ENCODE measurements around the gene DYNLL2.
"Not testable (repeated sequence)": the region's sequence is repeated elsewhere in the genome, so short reads cannot be mapped to it uniquely, and the experiment has no call there.

The DYNLL2 gene

GRCh38 chr17:58110012-58110411 lies 26.8 kb downstream of the DYNLL2 start:
- H3K27ac Mint-ChIP-seq = no peak overlapping the region
- H3K27me3 Mint-ChIP-seq = no peaks in the 10 kb centered on the region
- no peak overlapping the region for H3K4me3 Mint-ChIP-seq
- H3K9me3 Mint-ChIP-seq = no peaks in the 10 kb centered on the region
- H3K36me3 Mint-ChIP-seq = no peaks in the 10 kb centered on the region
- no peaks in the 10 kb centered on the region for H3K4me1 Mint-ChIP-seq

- no peaks in the 10 kb centered on the region for H3K4me1 Mint-ChIP-seq
- no peak overlapping the region for H3K27ac Mint-ChIP-seq
- H3K36me3 Mint-ChIP-seq = no peaks in the 10 kb centered on the region
- no peak overlapping the region for H3K4me3 Mint-ChIP-seq
- no peaks in the 10 kb centered on the region for H3K27me3 Mint-ChIP-seq
- no peaks in the 10 kb centered on the region for H3K9me3 Mint-ChIP-seq
Measured at GRCh38 chr17:58111676-58112075, 28.5 kb downstream of the DYNLL2 start.

- H3K4me3 Mint-ChIP-seq = no peak overlapping the region
- no peaks in the 10 kb centered on the region for H3K9me3 Mint-ChIP-seq
- no peaks in the 10 kb centered on the region for H3K36me3 Mint-ChIP-seq
- no peaks in the 10 kb centered on the region for H3K27me3 Mint-ChIP-seq
- H3K27ac Mint-ChIP-seq = no peak overlapping the region
- no peaks in the 10 kb centered on the region for H3K4me1 Mint-ChIP-seq
Measured at GRCh38 chr17:58112970-58113631, 29.9 kb downstream of the DYNLL2 start.

GRCh38 chr17:58113947-58114346 lies 30.7 kb downstream of the DYNLL2 start:
- Mint-ChIP-seq H3K9me3 (no peaks in the 10 kb centered on the region), H3K27me3 (peaks cover under 1% of the 10 kb centered on the region), H3K4me1 (no peaks in the 10 kb centered on the region), H3K36me3 (no peaks in the 10 kb centered on the region), H3K27ac (no peak overlapping the region), H3K4me3 (no peak overlapping the region)

GRCh38 chr17:58117382-58117781 lies 34.2 kb downstream of the DYNLL2 start:
- Mint-ChIP-seq H3K27ac (no peak overlapping the region), H3K36me3 (no peaks in the 10 kb centered on the region), H3K9me3 (no peaks in the 10 kb centered on the region), H3K4me3 (no peak overlapping the region), H3K4me1 (peaks cover 6% of the 10 kb centered on the region), H3K27me3 (peaks cover 2% of the 10 kb centered on the region)

- no peaks in the 10 kb centered on the region for H3K9me3 Mint-ChIP-seq
- H3K4me1 Mint-ChIP-seq = peaks cover 13% of the 10 kb centered on the region
- H3K27me3 Mint-ChIP-seq = peaks cover 2% of the 10 kb centered on the region
Measured at GRCh38 chr17:58119491-58119890, 36.3 kb downstream of the DYNLL2 start.

GRCh38 chr17:58120195-58120822 lies 37.1 kb downstream of the DYNLL2 start:
- H3K4me3 Mint-ChIP-seq = no peak overlapping the region
- peaks cover 13% of the 10 kb centered on the region for H3K4me1 Mint-ChIP-seq
- peaks cover 2% of the 10 kb centered on the region for H3K27me3 Mint-ChIP-seq
- no peak overlapping the region for H3K27ac Mint-ChIP-seq
- H3K9me3 Mint-ChIP-seq = no peaks in the 10 kb centered on the region
- H3K36me3 Mint-ChIP-seq = no peaks in the 10 kb centered on the region

More at GRCh38 chr17:58119491-58119890, 36.3 kb downstream of the DYNLL2 start:
- Mint-ChIP-seq H3K36me3 (no peaks in the 10 kb centered on the region), H3K4me3 (no peak overlapping the region), H3K27ac (no peak overlapping the region)

- Mint-ChIP-seq H3K4me3 (no peak overlapping the region), H3K27me3 (peaks cover 2% of the 10 kb centered on the region), H3K36me3 (no peaks in the 10 kb centered on the region), H3K9me3 (no peaks in the 10 kb centered on the region), H3K27ac (no peak overlapping the region), H3K4me1 (peaks cover 19% of the 10 kb centered on the region)
Measured at GRCh38 chr17:58121925-58122324, 38.7 kb downstream of the DYNLL2 start.

- Mint-ChIP-seq H3K27me3 (no peaks in the 10 kb centered on the region), H3K36me3 (no peaks in the 10 kb centered on the region), H3K4me3 (no peak overlapping the region), H3K9me3 (no peaks in the 10 kb centered on the region), H3K27ac (no peak overlapping the region), H3K4me1 (peaks cover 16% of the 10 kb centered on the region)
Measured at GRCh38 chr17:58127846-58128245, 44.6 kb downstream of the DYNLL2 start.

GRCh38 chr17:58132697-58133096 lies 49.5 kb downstream of the DYNLL2 start:
- not testable (repeated sequence) for H3K27ac Mint-ChIP-seq, H3K36me3 Mint-ChIP-seq, H3K9me3 Mint-ChIP-seq, H3K4me3 Mint-ChIP-seq, H3K27me3 Mint-ChIP-seq
- H3K4me1 Mint-ChIP-seq = peaks cover 11% of the 10 kb centered on the region

- peaks cover 5% of the 10 kb centered on the region for H3K9me3 Mint-ChIP-seq
- H3K27me3 Mint-ChIP-seq = no peaks in the 10 kb centered on the region
- H3K4me1 Mint-ChIP-seq = peaks cover 6% of the 10 kb centered on the region
- H3K27ac Mint-ChIP-seq = no peak overlapping the region
- H3K4me3 Mint-ChIP-seq = no peak overlapping the region
- H3K36me3 Mint-ChIP-seq = peaks cover 5% of the 10 kb centered on the region
Measured at GRCh38 chr17:58136669-58137279, 53.6 kb downstream of the DYNLL2 start.

- peaks cover 23% of the 10 kb centered on the region for H3K36me3 Mint-ChIP-seq
- peaks cover 25% of the 10 kb centered on the region for H3K9me3 Mint-ChIP-seq
- peak overlapping the region; percentile 38 for H3K27ac Mint-ChIP-seq
- H3K27me3 Mint-ChIP-seq = no peaks in the 10 kb centered on the region
- H3K4me3 Mint-ChIP-seq = no peak overlapping the region
- H3K4me1 Mint-ChIP-seq = peaks cover 3% of the 10 kb centered on the region
Measured at GRCh38 chr17:58141505-58141904, 58.3 kb downstream of the DYNLL2 start.

GRCh38 chr17:58143335-58143734 lies 60.1 kb downstream of the DYNLL2 start:
- not testable (repeated sequence) for H3K4me3 Mint-ChIP-seq, H3K4me1 Mint-ChIP-seq, H3K27me3 Mint-ChIP-seq, H3K27ac Mint-ChIP-seq
- Mint-ChIP-seq H3K36me3 (peaks cover 25% of the 10 kb centered on the region), H3K9me3 (peaks cover 30% of the 10 kb centered on the region)

GRCh38 chr17:58144801-58145200 lies 61.6 kb downstream of the DYNLL2 start:
- H3K27ac Mint-ChIP-seq = no peak overlapping the region
- no peak overlapping the region for H3K4me3 Mint-ChIP-seq
- peaks cover 30% of the 10 kb centered on the region for H3K9me3 Mint-ChIP-seq
- peaks cover 25% of the 10 kb centered on the region for H3K36me3 Mint-ChIP-seq
- no peaks in the 10 kb centered on the region for H3K27me3 Mint-ChIP-seq
- H3K4me1 Mint-ChIP-seq = peaks cover 18% of the 10 kb centered on the region

All from activated naive CD4-positive, alpha-beta T cell treated with anti-CD3 and anti-CD28 coated beads, Interleukin-2, amount 50 U/mL, for 24 hours (primary cell).